Measurements from ENCODE around the gene JDP2.

The JDP2 gene

DNA sequence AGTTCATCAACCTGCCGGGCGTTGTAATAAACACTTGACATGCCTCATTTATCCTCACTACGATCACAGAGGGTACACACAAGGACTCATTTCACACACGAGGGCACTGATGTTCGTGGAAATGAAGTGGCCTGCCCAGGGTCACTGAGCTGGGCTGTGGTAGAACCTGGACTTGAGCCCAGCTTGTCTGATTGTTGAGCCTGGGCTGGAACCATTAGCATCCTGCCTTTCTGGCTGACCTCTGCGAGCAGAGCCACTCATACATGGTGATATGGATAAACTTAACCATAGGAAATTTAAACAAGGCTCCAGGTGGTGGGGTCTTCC lies 16.6 kb upstream of the JDP2 start:
- DNase-seq, result no peak

DNA sequence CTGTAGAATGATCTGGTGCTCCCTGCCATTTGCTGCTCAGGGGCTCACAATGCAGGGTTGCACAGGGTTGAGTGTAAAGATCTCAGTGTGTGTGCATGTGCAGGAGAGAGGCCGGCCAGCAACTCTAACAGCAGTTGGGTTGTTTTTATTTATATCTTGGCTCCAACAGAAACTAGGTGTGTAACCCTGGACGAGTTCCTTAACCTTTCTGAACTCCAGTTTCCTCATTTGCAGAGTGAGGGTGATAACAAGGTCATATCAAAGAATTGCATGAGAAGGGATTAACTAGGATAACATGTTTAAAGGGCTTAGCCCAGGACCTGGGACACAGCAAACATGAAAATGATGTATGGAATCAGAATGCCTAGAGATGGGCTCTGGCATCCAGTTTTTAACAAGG lies 14.8 kb upstream of the JDP2 start:
- no peak for DNase-seq

DNA sequence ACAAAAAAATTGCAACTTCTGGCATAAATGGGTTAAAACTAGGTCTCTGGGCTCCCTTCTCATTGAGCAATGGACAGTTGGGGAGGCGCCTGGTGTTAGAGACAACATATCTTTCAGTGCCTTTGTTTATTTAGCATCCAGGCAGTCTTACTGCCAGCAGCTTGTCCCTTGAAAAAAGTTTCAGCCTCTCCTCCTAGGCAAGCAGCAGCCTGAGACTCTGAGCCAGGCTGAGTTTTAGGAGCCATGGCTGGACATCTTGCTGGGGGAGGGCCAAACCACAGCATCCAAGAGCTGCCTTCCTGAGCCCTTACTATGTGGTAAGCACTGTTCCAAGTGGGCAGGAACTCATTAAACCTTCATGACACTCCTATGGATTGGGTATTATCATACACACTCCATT lies 10.1 kb upstream of the JDP2 start:
- no peak for DNase-seq

DNA sequence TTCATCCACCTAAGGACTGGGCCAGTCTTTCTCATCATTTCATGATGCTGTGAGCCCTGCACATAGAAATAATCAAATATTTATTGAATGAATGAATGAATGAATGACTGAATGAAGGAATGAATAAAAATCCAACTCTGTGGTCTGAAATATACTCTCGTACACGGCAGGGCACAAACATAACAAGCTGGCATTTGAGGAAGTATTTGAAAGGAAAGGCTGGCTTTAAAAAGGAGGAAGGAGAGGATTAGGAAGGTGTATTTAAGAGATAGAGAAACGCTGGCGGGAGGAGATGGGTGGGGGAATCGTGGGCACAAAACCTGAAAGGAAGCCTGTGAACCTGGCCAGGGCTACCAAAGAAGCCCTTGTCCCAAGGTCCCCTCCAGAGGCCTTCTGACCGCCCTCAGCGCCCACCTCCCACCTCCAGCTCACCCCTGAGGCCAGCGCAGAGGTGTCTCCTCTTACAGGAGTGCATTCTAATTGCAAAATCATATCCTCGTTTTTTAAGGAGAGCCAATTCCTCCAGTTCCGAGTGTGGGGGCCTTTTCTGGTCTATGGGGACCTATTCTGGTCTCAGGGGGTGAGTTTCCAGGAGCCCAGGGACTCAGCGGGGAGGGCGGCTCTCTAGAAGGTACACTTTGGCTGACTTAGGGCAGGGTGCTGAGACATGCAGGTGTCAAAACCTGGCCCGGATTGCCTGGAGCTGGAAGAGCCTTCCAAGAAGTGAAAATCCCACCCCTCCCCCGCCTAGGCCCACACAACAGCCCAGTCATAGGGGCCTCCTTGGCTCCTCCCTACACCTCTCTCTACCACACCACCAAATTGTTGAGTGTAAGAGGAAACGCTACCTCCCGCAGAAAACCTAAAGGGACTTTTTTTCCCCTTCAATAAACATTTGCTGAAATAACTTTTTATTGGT lies 8.7 kb upstream of the JDP2 start:
- peak; percentile 47 to 51 for DNase-seq

DNA sequence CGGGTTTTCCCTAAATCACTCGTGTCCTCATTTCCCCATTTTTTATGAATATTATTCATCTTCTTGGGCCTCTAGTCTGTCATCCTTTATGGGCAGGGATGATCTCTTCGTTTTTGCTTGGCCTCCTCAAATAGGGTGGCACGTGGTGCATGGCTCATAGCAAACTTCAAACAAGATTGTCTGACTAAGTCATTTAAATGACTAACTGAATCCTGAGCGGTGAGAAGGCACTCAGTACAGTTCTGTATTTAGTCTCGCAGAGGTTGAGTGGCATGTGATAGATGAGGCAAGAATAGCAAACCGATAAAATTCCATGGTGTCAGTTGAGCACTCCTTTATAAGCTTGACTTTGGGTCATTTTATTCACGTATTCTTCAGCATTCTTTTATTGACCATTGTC lies 5.7 kb upstream of the JDP2 start:
- no peak for DNase-seq

DNA sequence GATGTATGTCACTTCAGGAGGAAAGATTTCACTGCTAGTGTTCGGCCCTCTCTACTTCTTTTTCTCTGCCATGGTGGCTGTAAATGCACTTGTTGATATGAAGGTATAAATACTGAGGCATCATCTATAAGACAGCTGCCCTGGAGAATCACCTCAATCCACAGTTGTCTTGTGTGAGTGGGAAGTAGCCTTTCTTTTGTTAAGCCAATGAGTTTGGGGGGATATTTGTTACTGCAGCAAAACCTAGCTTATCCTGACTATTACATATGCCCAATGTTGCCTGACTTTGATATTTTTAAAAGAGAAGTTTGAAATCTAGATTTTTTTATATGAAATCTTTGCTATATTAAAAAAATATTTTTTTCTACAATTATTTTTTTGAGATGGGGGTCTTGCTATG lies 3.3 kb upstream of the JDP2 start:
- no peak for DNase-seq

DNA sequence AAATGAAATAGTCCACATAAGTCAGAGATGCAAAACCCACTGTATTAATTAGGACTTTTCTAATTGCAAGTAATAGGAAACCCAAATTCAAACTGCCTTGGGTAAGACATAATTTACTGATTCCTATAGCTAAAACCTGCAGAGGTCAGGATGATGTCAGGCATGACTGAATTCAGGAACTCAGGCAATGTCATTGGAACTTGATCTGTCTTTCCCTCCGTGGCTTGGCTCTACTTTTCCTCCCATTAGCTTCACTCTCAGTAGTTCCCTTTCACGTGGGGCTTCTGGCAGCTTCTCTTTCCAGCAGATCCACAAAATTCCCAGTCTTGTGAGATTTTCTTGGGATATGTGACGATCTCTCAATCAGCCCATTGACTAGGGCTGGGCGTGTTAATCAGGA lies 2.4 kb upstream of the JDP2 start:
- DNase-seq, result no peak

DNA sequence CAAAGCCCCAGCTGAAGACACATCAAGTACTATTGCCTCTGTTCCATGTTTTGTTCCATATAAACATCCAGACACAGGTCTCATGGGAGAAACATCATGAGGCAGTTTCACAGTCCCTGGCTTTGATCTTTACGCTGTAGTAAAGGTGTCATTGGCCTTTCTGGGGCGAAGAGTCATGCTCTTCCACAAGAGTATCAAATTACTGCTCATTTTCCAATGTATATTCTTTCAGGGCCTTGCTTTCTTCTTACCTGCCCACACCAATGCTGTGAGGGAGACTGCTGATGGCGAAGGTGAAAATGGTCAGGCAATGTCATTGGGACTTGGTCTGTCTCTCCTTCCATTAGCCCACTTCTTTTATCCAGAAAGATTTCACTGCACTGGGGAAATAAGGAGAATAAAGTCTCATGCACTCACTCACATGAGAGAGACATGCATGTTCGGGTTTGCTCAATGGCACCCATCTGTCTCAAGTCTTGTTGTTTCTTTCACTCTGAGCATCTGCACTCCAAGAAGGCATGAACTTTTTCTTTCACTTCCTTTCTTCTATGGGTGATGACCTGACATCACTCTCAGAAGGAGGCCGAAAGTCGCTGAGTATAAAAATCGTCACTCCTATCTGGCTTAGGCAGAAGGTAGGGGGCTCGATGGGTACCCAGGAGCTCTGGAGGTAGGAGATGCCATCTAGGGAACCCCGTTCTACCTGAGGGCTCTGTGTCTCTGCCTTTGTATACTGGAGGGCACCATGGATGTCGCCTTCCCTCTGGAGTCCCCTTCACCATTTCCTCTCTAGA lies 1.3 kb upstream of the JDP2 start:
- no peak for DNase-seq

DNA sequence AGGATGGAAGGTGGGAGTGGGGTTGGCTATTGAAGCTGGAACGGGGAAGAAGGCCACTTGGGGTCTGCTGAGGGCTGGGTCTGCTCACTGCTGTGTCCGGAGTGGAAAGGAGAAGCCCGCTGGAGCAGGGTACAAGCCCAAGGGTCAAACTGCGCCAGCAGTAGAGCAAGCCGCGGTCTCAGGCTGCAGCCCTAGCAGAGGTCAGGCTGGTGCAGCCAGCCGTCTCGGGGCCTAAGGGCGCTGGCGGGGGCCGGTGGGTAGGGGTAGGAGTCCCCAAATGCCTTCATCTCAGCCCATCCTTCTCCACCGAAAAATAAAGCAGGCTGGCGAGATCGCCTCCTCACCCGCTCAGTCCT lies 718 bp upstream of the JDP2 start:
- no peak for DNase-seq

DNA sequence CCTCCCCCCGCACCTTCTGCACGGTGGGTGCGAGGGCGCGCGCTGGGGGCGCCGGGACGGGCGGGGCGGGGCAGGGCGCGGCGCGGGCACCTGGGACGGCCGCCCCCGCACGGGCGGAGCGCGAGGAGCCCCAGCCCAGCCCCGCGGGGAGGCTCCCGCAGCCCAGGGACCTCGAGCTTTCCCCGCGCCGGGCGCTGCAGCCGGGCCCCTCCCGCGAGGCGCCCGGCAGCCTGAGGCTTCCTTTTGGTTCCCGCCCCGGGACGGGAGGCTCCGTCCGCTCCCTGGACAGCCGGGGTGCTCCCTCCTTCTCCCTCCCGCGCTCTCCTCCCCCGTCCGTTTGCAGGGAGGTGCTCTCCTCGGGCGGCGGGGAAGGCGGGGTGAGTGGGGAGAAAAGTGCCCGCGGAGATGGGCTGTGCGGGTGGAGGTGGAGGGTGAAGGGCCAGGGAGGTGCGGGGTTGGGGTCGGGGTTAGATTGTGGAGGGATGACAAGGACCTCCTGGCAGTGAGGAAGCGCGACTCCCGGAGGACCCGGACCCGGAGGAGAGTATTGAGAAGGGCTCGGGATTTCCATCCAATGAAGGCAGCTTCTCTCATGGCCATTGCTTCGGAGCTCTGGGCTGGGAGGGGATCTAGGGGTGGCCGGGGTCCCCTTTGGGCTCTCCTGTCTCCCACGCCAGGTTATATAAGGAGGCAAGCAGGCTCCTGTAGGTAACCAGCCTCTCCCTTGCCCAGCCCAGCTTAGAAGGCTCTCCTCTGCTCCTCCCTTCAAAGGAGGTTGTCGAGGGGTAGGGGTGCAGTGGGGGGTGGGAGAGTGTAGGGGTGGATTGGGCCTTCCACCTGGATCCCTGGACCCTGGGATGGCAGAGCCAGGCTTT lies 645 bp downstream of the JDP2 start:
- DNase-seq, result peak in 1 of 2 experiments; percentile 30

DNA sequence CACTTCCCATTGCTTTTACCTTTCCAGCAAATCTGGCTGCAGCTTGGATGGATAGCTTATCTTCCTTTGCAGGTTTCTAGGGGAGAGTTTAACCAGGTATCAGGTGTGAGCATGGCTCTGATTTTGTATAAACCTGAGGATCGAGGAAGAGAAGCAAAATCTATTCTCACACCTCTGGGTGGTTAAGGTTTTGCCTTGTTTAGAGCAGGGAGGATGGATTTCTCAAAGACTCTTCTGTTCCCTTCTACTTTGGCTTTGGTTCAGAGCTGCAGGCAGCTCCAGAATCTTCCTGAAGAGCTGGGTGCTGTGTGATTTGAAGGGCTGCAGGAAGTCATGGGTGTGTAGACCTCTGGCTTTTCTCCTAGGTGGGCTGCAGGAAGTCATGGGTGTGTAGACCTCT lies 1.7 kb downstream of the JDP2 start:
- DNase-seq, result no peak

DNA sequence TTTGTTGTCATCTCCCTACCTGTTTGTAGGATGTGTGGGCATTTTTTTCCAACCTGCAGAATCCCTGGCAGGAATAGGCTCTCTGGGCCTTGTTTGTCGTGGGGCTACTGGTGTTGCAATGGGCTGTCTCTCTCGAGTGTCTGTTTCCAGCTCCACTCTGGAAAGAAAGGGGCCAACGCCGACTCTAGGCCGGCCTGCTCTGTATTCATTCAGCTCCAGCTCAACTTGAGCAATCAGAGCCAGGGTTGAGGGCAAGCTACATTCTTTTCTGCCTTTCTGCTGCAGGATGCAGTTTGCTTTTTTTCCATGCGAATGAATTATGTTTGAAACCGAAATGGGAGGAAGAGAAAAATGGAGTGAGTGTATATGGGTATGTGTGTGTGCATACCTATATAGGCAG lies 2.3 kb downstream of the JDP2 start:
- no peak for DNase-seq

DNA sequence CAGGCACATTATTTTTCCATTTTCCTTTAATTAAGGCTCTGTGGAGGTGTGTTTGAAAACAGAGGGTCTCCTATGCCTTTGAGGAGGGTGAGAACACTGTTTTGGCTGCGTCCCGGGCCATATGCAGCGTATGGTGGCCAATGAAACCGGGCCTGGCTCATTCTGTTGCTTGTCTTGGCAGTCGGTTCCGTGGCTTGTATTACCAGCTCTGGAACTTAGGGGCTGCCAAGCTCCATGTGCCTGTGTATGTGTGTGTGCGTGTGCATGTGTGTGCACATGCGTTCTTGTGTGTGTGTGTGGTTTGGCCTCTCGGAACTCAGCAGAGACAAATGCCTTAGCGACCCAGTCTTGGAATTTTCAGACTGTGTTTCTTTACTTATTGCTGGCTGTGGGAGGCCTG lies 2.7 kb downstream of the JDP2 start:
- no peak for DNase-seq

DNA sequence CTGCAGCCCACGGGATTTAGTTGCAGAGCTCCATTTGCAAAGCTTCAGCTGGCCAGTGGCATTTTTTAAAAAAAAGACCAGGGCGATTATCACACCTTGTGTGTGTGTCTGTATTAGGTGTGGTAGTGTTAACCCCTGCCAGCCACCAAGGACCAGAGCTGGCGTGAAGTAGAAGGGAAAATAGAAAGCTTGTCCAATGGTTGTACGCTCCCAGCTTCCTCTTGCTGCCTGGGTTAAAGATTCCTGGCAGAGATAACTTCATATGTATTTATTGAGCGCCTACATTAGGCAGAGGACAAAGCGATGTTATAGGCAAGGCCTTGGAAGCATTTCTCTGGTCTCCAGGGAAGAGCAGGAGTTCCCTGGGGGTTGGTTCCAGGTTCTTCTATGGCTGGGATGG lies 3.2 kb downstream of the JDP2 start:
- DNase-seq, result no peak

DNA sequence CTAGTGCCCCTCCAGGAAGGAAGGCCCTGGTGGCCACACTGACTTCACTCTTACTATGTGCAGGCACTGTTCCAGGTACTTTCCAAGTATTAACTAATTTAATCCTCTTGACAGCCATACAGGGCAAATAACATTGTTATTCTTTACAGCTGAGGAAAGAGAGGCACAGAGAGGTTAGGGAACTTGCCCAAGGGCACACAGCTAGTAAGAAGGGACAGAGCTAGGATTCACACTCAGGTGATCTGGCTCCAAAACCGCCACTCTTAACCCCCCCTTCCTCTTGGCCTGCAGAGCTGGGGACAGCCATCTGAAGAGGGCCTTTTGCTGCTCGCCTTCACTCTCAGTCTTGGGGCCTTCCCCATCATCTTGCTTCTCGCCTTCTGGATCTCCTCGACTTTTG lies 4.0 kb downstream of the JDP2 start:
- DNase-seq, result no peak

DNA sequence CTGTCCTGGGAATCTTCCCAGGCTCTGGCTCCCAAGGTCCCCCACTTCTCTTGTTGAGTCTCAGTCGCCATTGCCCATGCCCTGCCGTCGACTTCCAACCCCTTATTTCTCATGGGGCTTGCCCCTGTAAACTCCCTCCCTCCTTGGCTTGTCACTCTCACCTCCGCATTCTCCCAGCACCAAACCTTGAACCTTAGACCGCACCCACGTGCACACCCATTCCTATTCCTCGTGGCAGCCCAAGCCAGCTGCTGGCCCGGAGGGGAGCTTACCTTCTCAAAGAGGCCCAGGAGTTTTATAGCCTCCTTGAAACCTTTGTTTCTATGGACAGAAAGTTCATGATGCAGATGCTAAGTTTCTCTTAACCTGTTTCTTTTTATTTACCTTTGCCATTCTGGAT lies 4.6 kb downstream of the JDP2 start:
- DNase-seq, result no peak

DNA sequence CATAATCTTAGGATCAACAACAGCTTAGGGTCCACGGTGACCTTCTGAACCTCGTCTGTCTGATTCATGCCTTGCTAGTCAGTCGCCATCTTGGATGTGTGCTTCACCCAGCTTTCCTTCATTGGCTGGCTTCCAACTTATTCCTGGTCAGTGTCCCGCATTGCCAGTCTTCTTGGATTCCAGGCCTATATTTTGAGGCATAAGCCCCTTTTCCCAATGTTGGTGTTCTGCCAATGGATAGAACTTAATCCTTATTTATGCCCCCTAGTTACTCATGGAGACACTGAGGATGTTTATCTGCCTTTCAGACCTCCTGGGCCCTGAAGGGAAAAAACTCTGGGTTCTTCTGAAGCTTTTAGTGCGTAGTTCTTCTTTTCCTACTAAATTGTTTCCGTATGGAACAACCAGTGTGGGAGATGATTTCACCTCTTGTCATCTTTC lies 5.8 kb downstream of the JDP2 start:
- DNase-seq, result no peak

DNA sequence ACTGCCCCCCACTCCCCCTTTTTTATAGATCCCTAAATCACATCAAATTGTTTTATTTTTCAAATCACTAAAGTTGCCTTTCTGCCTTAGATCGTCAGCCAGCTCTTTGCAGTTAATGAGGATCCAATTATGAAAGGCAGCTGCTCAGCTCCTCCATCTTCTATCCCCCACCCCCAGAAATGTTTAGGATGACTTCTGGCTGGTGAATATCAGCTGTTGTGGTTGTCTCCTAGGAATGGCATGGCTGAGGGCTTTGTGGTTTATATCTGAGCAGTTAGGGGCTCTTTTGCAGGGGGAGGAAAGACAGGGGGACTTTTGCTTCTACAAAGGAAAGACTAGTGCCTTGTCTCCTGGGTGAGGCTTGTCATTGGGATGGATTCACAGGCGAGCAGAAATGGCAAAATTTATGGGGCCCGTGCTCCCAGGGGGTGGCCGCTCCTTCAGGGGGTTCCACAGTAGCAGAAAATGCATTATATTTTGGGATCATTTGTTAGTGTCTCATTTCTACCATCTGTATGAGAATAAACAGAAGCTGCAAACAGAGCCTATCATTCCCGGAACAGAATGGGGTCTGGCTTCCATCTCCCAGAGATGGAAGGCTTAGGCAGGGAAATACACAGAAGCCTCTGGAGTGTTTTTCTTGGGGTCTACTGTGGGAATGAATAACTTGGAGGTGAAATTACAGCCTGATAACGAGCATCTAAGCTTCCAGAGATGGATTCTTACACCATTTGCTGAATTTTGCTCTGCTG lies 6.5 kb downstream of the JDP2 start:
- DNase-seq, result no peak

DNA sequence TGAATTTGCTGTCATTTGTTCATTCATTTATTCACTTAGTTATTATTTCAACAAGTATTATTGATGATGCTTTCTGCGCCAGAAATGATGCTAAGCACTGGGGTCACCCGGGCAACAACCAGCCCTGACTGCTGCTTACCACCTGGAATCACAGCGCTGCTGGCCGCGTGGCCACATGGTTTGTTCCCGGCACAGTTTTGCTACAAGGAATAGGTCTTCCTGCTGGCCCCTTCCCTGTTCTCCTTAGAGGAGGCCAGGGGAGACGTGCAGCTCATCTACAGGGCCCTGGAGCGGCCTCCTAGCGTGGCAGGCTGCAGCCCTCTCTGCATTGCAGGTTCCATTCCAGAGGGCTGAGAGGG lies 7.0 kb downstream of the JDP2 start:
- DNase-seq, result no peak

DNA sequence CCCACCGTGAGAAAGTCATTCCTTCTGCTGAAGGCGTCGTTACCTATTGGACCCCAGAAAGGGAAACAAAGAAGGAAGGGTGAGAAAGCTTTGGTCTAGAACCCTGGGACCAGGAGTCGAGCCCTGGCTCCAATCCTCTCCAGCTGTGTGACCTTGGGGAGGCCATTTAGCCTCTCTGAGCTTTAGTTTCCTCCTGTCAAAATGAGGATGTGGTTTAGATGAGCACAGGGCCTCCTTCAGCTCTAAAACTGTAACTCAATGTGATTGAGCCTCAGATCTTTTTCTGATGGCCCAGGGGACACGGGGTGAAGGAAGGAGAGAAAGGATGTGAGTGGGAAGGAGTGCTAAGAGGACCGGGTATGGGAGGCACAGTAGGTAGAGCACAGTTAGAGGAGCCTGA lies 7.7 kb downstream of the JDP2 start:
- DNase-seq, result no peak

DNA sequence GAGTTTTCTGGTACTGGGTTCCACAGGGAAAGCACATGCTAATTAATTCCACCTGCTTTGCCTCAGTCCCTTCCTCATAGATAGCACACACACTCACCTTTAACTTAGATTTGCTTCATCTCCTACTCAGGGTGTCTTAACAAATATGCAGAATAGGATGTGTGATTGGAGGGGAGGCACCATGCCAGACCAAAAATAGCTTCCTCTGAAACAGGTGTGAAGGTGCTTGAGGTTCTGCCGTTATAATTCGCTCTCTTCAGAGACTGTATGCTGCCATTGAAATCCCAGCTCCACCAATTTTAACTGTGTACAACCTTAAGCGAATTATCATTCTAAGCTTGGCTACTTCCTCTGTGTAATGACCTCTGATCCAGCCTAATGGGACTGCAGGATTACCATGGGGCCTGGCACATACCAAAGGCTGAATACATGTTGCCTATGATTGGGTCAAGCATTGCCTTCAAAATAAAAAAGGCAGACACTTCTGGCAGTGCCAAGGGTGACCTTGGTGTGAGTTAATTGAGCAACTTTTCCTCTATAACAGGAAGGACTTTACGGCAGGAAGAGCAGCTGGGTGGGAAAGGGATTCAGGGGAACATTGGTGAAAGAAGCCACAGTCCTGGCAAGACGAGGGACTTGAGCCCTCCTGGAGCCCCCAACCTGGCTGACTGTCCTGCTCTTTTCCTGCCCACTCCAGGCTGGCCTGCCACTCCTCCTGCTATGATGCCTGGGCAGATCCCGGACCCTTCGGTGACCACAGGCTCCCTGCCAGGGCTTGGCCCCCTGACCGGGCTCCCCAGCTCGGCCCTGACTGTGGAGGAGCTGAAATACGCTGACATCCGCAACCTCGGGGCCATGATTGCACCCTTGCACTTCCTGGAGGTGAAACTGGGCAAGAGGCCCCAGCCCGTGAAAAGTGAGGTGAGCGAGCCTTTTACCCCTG lies 9.7 kb downstream of the JDP2 start:
- DNase-seq, result no peak

All from stimulated activated CD4-positive, alpha-beta T cell treated with anti-CD3 and anti-CD28 coated beads, Interleukin-4, amount 100 ng/mL, for 4 hours (primary cell).